Neural progenitor cell (in vitro differentiated cells): ENCODE data around the gene ATF3. TPM values are rescaled to one million over a fixed set of nuclear protein-coding genes. Genes with fewer than 3 reads are reported as not detected.
A peak's percentile ranks its signal among the peaks of the same experiment; 100 is the strongest.
"Not testable (repeated sequence)": the region's sequence is repeated elsewhere in the genome, so short reads cannot be mapped to it uniquely, and the experiment has no call there.

Source experiments
- DNase-seq: peaks from one replicate; pipeline ENCODE4 v3.0.0-alpha.2; 2016; ENCODE audit warnings: low spot score
- H2AFZ ChIP-seq: fragments of 200-600 bp; sonication (generic); replicated peaks from 2 replicates; pipeline ENCODE4 v1.6.1; 2016; ENCODE audit warnings: antibody characterized with exemption
- H3F3A ChIP-seq: fragments of 200-600 bp; sonication (generic); 2 replicates; pipeline ENCODE4 v1.6.1; 2016; ENCODE audit warnings: antibody characterized with exemption, low read depth
- H3K27ac ChIP-seq: fragments of 200-600 bp; sonication (generic); 2 replicates; pipeline ENCODE4 v1.5.1; 2016; ENCODE audit warnings: mild to moderate bottlenecking
- H3K27me3 ChIP-seq: fragments of 200-600 bp; sonication (generic); 2 replicates; pipeline ENCODE4 v1.6.1; 2016; ENCODE audit warnings: mild to moderate bottlenecking, moderate library complexity
- H3K36me3 ChIP-seq: fragments of 200-600 bp; sonication (generic); 2 replicates; pipeline ENCODE4 v1.5.1; 2016
- H3K4me1 ChIP-seq: fragments of 200-600 bp; sonication (generic); 2 replicates; pipeline ENCODE4 v1.6.1; 2016; ENCODE audit warnings: mixed run types
- H3K4me2 ChIP-seq: fragments of 200-600 bp; sonication (generic); 2 replicates; pipeline ENCODE4 v1.6.1; 2016
- H3K4me3 ChIP-seq: fragments of 200-600 bp; sonication (generic); 2 replicates; pipeline ENCODE4 v1.5.1; 2016
- H3K79me2 ChIP-seq: fragments of 200-600 bp; sonication (generic); 2 replicates; pipeline ENCODE4 v1.6.1; 2016; ENCODE audit warnings: low read depth
- H3K9ac ChIP-seq: fragments of 200-600 bp; sonication (generic); 2 replicates; pipeline ENCODE4 v1.6.1; 2016
- H3K9me3 ChIP-seq: fragments of 200-600 bp; sonication (generic); 2 replicates; pipeline ENCODE4 v1.5.1; 2016; ENCODE audit warnings: low read depth
- H4K20me1 ChIP-seq: fragments of 200-600 bp; sonication (generic); 2 replicates; pipeline ENCODE4 v1.6.1; 2016; ENCODE audit warnings: low read depth
- H3K27ac Mint-ChIP-seq: 3 replicates; pipeline ENCODE4 v1.8.0; 2021; ENCODE audit warnings: mixed read lengths
- H3K27me3 Mint-ChIP-seq: 2 replicates; pipeline ENCODE4 v1.8.0; 2022; ENCODE audit warnings: low read depth, mild to moderate bottlenecking, inconsistent platforms, moderate library complexity, mixed read lengths; ENCODE audit not compliant: insufficient read depth
- H3K36me3 Mint-ChIP-seq: 3 replicates; pipeline ENCODE4 v1.8.0; 2021; ENCODE audit warnings: mixed read lengths
- H3K4me1 Mint-ChIP-seq: 3 replicates; pipeline ENCODE4 v1.8.0; 2021; ENCODE audit warnings: mixed read lengths
- H3K4me3 Mint-ChIP-seq: 3 replicates; pipeline ENCODE4 v1.8.0; 2021; ENCODE audit warnings: mild to moderate bottlenecking, moderate library complexity, mixed read lengths
- H3K9me3 Mint-ChIP-seq: 3 replicates; pipeline ENCODE4 v1.8.0; 2020; ENCODE audit warnings: mixed read lengths
- CTCF ChIP-seq: fragments of 200-600 bp; sonication (generic); IDR thresholded peaks from 2 replicates; pipeline ENCODE4 v1.5.1; 2017; ENCODE audit warnings: antibody characterized with exemption, mild to moderate bottlenecking
- EZH2 ChIP-seq: fragments of 200-600 bp; sonication (generic); IDR thresholded peaks from 2 replicates; pipeline ENCODE4 v1.6.1; 2017; ENCODE audit warnings: antibody characterized with exemption, mild to moderate bottlenecking, moderate library complexity
- EZH2phosphoT487 ChIP-seq: fragments of 200-600 bp; sonication (generic); IDR thresholded peaks from 2 replicates; pipeline ENCODE4 v1.6.1; 2017; ENCODE audit warnings: antibody characterized with exemption
- total RNA-seq: library from RNA; depleted of rRNA; stranded (reverse); fragments of >200 nt; gene quantifications from 2 replicates; pipeline ENCODE4 v1.2.3, GENCODE V29; 2015; ENCODE audit warnings: low replicate concordance

Gene ATF3
- total RNA-seq, 1 donor from 2014 or later: 7.8 TPM

GRCh38 chr1:212637902-212638301 is 29.3 kb downstream of the ATF3 start:
- DNase-seq: no peak
- H2AFZ ChIP-seq: peak overlapping the region; percentile 5
- no peaks in the 10 kb centered on the region for H3K4me1 Mint-ChIP-seq
- no peaks in the 10 kb centered on the region for H3K9me3 Mint-ChIP-seq
- H3K27me3 ChIP-seq: no peaks in the 10 kb centered on the region
- H3K27me3 Mint-ChIP-seq: peaks cover 9% of the 10 kb centered on the region
- H3K27ac ChIP-seq: no peak overlapping the region
- no peak overlapping the region for H3K4me3 Mint-ChIP-seq
- no peak for TF ChIP-seq EZH2phosphoT487
- no peak for TF ChIP-seq EZH2
- no peak for TF ChIP-seq CTCF
- no peak overlapping the region for H3K4me2 ChIP-seq
- H3K36me3 Mint-ChIP-seq: no peaks in the 10 kb centered on the region
- H3K4me3 ChIP-seq: no peak overlapping the region
- H3K9ac ChIP-seq: no peak overlapping the region
- H3K79me2 ChIP-seq: no peaks in the 10 kb centered on the region
- no peaks in the 10 kb centered on the region for H3F3A ChIP-seq
- no peak overlapping the region for H3K27ac Mint-ChIP-seq
- H3K36me3 ChIP-seq: no peaks in the 10 kb centered on the region
- peaks cover 8% of the 10 kb centered on the region for H3K4me1 ChIP-seq
- H3K9me3 ChIP-seq: no peaks in the 10 kb centered on the region
- no peaks in the 10 kb centered on the region for H4K20me1 ChIP-seq

GRCh38 chr1:212638492-212639151 is 30.1 kb downstream of the ATF3 start:
- no peak overlapping the region for H3K27ac Mint-ChIP-seq
- H3K4me1 Mint-ChIP-seq: no peaks in the 10 kb centered on the region
- no peak overlapping the region for H3K4me3 ChIP-seq
- no peaks in the 10 kb centered on the region for H3K79me2 ChIP-seq
- no peak overlapping the region for H3K9ac ChIP-seq
- H2AFZ ChIP-seq: peak overlapping the region; percentile 5
- H3K4me2 ChIP-seq: no peak overlapping the region
- DNase-seq: no peak
- H3K4me3 Mint-ChIP-seq: no peak overlapping the region
- TF ChIP-seq EZH2: no peak
- no peak for TF ChIP-seq EZH2phosphoT487
- no peak for TF ChIP-seq CTCF
- H3K9me3 ChIP-seq: no peaks in the 10 kb centered on the region
- H4K20me1 ChIP-seq: no peaks in the 10 kb centered on the region
- H3K27me3 ChIP-seq: no peaks in the 10 kb centered on the region
- H3F3A ChIP-seq: no peaks in the 10 kb centered on the region
- peaks cover 8% of the 10 kb centered on the region for H3K4me1 ChIP-seq
- H3K27me3 Mint-ChIP-seq: peaks cover 12% of the 10 kb centered on the region
- no peaks in the 10 kb centered on the region for H3K36me3 ChIP-seq
- H3K27ac ChIP-seq: no peak overlapping the region
- no peaks in the 10 kb centered on the region for H3K36me3 Mint-ChIP-seq
- H3K9me3 Mint-ChIP-seq: no peaks in the 10 kb centered on the region

GRCh38 chr1:212639524-212639923 is 31.0 kb downstream of the ATF3 start:
- H3K27ac Mint-ChIP-seq, H4K20me1 ChIP-seq, H3K9me3 Mint-ChIP-seq, H3K27ac ChIP-seq, H3K36me3 ChIP-seq, H3F3A ChIP-seq, H3K4me1 ChIP-seq, H3K4me1 Mint-ChIP-seq, H2AFZ ChIP-seq, DNase-seq, H3K9me3 ChIP-seq, H3K4me3 Mint-ChIP-seq, H3K27me3 ChIP-seq, H3K4me3 ChIP-seq, H3K4me2 ChIP-seq, H3K79me2 ChIP-seq, H3K9ac ChIP-seq, H3K36me3 Mint-ChIP-seq: not testable (repeated sequence)
- peaks cover 13% of the 10 kb centered on the region for H3K27me3 Mint-ChIP-seq

- no peaks in the 10 kb centered on the region for H3K36me3 ChIP-seq
- no peak overlapping the region for H3K9ac ChIP-seq
- Mint-ChIP-seq H3K27me3 (peaks cover 16% of the 10 kb centered on the region), H3K4me1 (no peaks in the 10 kb centered on the region), H3K4me3 (no peak overlapping the region), H3K36me3 (no peaks in the 10 kb centered on the region), H3K27ac (no peak overlapping the region), H3K9me3 (no peaks in the 10 kb centered on the region)
- no peak overlapping the region for H3K4me2 ChIP-seq
- H4K20me1 ChIP-seq: no peaks in the 10 kb centered on the region
- H3K9me3 ChIP-seq: no peaks in the 10 kb centered on the region
- H3F3A ChIP-seq: no peaks in the 10 kb centered on the region
- H2AFZ ChIP-seq: no peak overlapping the region
- no peak overlapping the region for H3K4me3 ChIP-seq
- H3K79me2 ChIP-seq: no peaks in the 10 kb centered on the region
- no peaks in the 10 kb centered on the region for H3K27me3 ChIP-seq
- H3K4me1 ChIP-seq: peaks cover 8% of the 10 kb centered on the region
- no peak for DNase-seq
- no peak for TF ChIP-seq CTCF
- no peak for TF ChIP-seq EZH2
- no peak for TF ChIP-seq EZH2phosphoT487
- no peak overlapping the region for H3K27ac ChIP-seq
These were observed 31.8 kb downstream of the ATF3 start for GRCh38 chr1:212640223-212640878.
